Neural cell (in vitro differentiated cells): ENCODE data around the gene USP32.

ENCODE experiments used
- CTCF ChIP-seq: fragments of 450-650 bp; IDR thresholded peaks from 2 replicates; pipeline ENCODE4 v1.5.1; 2014; ENCODE audit warnings: antibody characterized with exemption, mild to moderate bottlenecking, moderate library complexity; ENCODE audit not compliant: poor library complexity, severe bottlenecking
- EP300 ChIP-seq: fragments of 450-650 bp; conservative IDR thresholded peaks from 2 replicates; pipeline ENCODE4 v1.6.1; 2014; ENCODE audit warnings: antibody characterized with exemption, mild to moderate bottlenecking, moderate library complexity; ENCODE audit not compliant: poor library complexity, severe bottlenecking
- EZH2 ChIP-seq: fragments of 200-600, 300-800 bp; shearing (Covaris generic), sonication (generic); IDR thresholded peaks from 2 replicates; pipeline ENCODE4 v1.6.1; 2014; ENCODE audit warnings: antibody characterized with exemption, low read length, borderline replicate concordance, mild to moderate bottlenecking; ENCODE audit not compliant: insufficient read depth, poor library complexity, severe bottlenecking
- MXI1 ChIP-seq: fragments of 450-650 bp; conservative IDR thresholded peaks from 2 replicates; pipeline ENCODE4 v1.6.1; 2014; ENCODE audit warnings: antibody characterized with exemption, mild to moderate bottlenecking; ENCODE audit not compliant: poor library complexity, severe bottlenecking
- RAD21 ChIP-seq: fragments of 450-650 bp; conservative IDR thresholded peaks from 2 replicates; pipeline ENCODE4 v1.6.1; 2014; ENCODE audit warnings: antibody characterized with exemption, mild to moderate bottlenecking, moderate library complexity
- SMC3 ChIP-seq: fragments of 450-650 bp; conservative IDR thresholded peaks from 2 replicates; pipeline ENCODE4 v1.6.1; 2014; ENCODE audit warnings: antibody characterized with exemption, mild to moderate bottlenecking, moderate library complexity; ENCODE audit not compliant: poor library complexity
- TAF1 ChIP-seq: IDR thresholded peaks from 2 replicates; pipeline ENCODE4 v1.6.1; 2012; ENCODE audit warnings: low read depth

DNA sequence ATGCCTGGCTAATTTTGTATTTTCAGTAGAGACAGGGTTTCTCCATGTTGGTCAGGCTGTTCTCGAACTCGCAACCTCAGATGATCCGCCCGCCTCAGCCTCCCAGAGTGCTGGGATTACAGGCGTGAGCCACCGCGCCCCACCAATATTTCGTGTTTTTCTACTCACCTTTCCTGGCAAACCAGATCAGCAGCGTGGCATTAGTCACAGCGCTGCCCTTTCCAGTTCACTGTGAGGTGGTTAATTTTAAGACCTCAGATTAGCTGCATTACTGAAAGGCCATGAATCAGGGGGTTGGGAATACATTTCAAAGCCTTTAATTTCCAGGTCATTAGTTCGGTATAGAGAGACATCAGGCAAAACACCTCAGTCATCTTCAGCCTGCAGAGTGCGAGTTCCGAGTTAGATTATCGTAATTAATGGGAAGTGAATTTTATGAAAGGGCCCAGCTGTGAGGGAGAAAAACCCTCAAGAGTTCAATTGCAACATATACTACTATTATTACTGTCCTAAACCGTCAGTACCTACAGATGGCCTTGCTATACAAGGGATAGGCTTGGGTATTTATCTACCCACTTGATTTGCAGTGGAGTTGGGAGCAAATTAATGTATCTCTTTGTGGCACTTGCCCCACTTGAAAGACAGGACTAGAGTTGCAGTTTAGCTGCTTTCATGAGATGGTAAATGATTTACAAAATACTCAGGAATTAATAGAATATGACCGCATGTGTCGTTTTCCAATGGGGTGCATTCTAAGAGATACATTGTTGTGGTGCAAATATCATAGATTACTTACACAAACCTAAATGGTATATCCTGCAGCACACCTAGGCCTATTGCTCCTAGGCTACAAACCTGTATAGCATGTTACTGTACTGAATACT, 2.1 kb upstream of the USP32 start:
- TF ChIP-seq CTCF, result no peak
- no peak for TF ChIP-seq SMC3
- TF ChIP-seq MXI1, result no peak
- TF ChIP-seq RAD21, result no peak
- no peak for TF ChIP-seq EP300
- TF ChIP-seq EZH2, result no peak
- TF ChIP-seq TAF1, result no peak
